Heart left ventricle (tissue), 13 donors: ENCODE results near the gene BTBD2.

Experiments used
- CTCF ChIP-seq, 12 donors: fragments of 200-600 bp; sonication (generic) in 4 of 12; IDR thresholded peaks; one replicate each; pipeline versions ENCODE4 v1.5.0 to v1.8.0; 2018 to 2022; ENCODE audit warnings: antibody characterized with exemption in 12 of 12, mild to moderate bottlenecking in 5 of 12
- POLR2A ChIP-seq, 2 donors: fragments of 450-650 bp; IDR thresholded peaks; one replicate each; pipeline ENCODE4 v1.6.1; 2017; ENCODE audit warnings: antibody characterized with exemption in 2 of 2, mild to moderate bottlenecking in 2 of 2, moderate library complexity in 2 of 2
- donor health status: ischemic (EF 13 %, LVEDD 7.1; RV severe dilation, severe dysfunction).
- donor health status: DM: no; HTN: yes; CAD: no.
- donor health status: DM: no; HTN: no; CAD: no.
- donor health status: ischemic (EF 25% LVEDD 6.9; RV normal size, moderate dysfunction).
- donor health status: ischemic (EF 25% LVEDD 5.7; RV mildly dilated, moderate dysfunction).
- donor health status: ischemic (EF 35%, LVEDD 5.7; RV mildly dilated, moderate dysfunction).
- donor health status: nonischemic (EF 11% LVEDD 7.7; RV severe dilation, severe dysfunction).
- donor health status: DM: yes; HTN: yes; CAD: no.
- donor health status: PGD.
- donor health status: ischemic (EF 29% LVEDD 5.4; RV normal size, mild dysfunction).
- donor health status: nonischemic (EF 23%, LVEDD 6.1; RV moderate dilation, normal function).

- TF ChIP-seq POLR2A (IDR thresholded peaks at IDR 0.05) (no peak), CTCF (IDR thresholded peaks at IDR 0.05) (no peak)
Measured at GRCh38 chr19:1936916-1937610, 78.5 kb downstream of the BTBD2 start.
